GM04504 (cell line): ENCODE measurements around the gene CFAP46.
"Not testable (repeated sequence)": the region's sequence is repeated elsewhere in the genome, so short reads cannot be mapped to it uniquely, and the experiment has no call there.

Source experiments
- DNase-seq: peaks from one replicate; pipeline ENCODE4 v3.0.0-alpha.2; 2012; ENCODE audit warnings: low read depth

CFAP46 gene

DNA sequence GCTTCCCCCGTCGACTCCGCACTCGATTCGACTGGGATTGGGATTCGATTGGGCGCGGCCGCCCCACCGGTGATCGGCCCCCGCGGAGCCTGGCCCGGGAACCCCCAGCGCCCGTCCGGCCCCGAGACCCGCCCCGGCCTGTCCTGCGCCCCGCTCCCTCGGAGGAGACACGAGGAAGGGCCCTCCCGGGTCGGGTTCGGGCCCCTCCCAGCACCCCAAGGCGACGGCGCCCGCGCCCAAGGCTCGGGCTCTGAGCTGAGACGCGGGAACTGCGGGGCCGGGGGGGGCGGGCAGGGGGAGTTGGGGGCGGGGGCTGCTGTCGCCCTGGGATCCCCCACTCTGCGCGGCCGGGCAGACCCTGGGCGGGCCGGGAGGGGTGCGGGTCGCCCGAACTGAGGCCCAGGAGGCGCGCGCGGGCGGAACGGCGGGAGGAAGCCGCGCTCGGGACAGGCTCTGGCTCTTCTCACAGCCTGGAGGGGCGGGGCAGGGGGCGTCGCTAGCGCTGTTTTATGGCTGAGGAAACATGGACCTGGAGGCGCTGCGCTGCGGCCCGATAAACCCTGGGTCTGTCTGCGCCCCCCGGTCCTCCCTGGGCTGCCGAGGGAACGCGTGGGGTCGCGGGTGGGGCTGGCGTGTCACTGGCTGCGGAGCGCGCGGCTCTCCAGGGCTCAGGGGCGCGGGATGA is 154.7 kb downstream of the CFAP46 start:
- no peak for DNase-seq

DNA sequence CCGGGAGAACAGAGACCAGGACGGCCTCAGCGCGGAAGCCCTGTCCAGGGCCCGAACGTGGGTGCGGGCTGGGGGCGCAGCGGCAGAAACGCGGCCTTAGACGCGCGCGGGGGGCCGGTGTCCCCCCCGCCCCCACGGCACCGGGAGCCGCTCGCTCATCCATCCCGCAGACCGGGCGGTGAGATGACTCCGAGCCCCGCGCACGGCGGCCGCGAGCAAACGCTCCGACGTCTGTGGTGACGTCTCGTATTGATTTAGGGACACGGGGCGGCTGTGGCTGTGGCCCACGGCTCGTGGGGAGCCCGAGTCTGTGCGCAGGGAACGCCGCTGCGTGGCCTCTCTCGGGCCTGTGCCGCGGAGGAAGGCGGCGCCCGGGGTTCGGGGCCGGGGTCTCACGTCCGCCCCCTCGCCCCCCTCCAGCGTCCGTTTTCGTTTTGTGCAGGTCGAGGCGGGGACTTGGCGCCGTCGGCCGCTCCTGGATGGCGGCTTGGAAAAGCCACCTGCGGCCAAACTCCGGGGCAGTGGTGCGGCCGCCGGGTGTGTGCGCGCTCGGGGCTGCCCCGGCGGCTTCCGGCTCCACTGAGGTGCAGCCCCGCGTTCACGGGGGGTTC is 155.4 kb downstream of the CFAP46 start:
- DNase-seq: no peak

DNA sequence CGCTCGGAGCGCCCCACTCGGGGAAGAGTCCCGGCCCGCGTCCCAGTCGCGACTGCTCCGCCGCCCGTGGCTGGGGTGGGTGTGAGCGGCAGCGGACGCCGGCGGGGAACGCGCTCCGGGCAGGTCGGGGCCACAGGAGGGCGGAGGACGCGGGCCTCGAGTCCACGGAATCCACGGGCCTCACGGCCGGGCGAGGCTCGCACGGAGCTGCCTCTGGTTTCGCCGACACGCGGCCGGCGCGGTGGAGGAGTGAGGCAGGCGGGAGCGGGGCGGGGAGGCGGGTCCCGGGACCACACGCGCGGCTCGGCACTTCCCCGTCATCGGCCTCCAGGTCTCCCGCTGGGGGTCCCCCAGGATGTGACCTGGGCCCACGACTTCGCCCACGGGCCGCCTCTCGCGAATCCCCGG is 155.9 kb downstream of the CFAP46 start:
- DNase-seq: no peak

DNA sequence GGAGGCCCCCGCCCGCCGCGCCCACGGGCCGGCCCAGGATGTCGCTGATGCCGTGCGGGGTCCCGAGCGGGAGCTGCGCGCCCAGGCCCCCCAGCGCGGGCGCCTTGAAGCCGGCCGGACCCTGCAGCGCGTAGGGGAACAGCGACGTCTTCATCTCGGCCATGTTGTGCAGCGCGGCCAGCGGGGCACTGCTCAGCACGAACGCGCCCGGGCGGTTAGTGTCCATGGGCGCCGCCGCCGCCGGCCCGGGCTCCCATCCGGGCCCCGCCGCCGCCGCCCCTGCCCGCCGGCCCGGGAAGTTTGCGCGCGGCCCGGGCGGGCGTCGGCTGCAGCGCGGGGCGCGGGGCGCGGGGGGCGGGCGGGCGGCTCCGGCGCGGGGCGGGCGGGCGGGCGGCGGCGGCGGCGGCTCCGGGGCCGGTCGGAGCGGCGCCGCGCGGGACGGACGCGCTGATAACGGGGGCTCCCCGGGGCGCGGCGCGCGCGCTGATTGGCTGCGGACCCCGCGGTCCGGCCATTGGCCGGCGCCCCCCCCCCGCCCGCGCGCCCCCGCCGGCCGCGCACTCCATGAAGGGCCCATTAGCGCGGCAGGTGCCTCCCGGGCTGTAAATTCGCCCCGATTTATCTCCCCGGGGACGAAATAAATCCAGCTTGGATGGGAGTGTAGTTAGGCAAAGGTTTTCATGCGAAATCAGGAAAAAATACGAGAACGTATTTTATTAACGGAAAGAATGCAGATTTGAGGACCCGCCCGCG is 156.5 kb downstream of the CFAP46 start, which contains the start of gene NKX6-2:
TSS of gene NKX6-2 (minus strand) at position 425 of the 753 bp plus-strand sequence. CDS start at position 226, 199 bp downstream.
- DNase-seq: no peak

DNA sequence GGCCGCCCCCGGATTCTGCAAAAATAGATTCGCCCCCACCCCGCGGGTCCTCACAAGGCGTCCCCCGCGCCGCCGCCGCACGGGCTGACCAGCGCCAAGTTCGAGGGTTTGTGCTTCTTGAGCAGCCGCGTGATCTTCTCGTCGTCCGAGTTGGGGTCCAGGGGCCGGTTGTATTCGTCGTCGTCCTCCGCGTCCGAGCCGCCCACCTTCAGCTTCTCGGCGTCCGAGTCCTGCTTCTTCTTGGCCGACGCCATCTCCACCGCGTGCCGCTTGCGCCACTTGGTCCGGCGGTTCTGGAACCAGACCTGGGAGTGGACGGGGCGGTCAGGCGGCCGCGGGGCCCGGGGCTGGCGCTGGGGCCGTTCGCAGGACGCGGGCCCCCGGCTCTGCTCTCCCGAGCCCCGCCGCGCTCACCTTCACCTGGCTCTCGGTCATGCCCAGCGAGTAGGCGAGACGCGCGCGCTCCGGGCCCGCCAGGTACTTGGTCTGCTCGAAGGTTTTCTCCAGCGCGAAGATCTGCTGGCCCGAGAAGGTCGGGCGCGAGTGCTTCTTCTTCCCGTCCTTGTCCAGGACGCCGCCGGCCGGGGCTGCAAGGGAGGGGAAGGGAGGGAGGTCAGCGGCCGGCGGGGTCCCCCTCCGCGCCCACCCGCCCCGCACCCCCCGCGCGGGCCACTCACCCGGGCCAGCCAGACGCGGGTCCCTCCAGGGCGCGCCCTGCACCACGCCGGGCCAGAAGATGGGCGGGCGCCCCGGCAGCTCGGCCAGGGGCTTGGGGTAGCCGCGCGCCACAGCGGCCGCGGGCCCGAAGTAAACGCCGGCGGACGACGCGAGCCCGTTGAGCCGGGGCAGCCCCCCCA is 157.3 kb downstream of the CFAP46 start:
- no peak for DNase-seq

DNA sequence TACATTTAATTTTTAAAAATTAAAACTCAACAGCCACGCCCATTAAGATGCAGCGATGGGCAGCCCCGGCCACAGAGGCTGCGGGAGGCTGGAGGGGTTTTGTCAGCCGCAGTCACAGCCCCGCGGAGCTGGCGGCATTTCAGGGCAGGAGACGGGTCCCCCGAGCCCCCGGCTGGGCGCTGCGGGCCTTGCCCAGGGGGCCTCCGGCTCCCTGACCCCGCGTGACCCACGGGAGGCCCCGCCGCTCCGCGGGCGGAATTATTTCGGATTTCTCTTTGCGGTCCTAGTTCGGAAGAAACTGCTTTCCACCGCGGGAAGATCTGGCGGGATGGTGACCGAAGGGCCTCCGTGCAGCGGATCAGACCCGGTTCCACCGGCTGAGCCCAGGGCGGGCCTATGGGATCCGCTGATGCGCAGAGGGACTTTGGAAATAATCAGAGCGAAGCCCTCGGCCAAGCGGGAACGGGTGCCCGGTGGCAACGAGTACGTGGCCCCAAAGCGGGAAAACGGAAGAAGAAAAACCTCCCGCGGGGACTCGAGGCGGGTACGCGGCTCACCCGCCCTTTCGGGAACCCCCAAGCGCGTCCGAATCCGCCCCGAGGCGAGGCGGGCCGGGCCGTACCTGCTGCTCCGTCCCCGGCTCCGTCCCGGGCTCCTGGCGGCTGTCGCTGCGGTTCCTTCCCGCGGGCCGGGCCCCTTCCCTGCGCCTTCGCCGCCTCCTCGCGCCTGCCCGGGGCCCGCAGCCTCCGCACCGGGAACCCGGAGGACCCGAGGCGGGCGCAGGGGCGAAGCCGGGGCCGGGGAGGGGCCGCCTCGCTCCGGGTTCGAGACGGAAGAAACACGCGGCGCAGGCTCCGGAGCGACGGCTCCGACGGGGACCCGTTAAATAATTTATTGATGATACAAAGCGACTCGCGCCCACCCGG is 158.2 kb downstream of the CFAP46 start:
- DNase-seq: no peak

DNA sequence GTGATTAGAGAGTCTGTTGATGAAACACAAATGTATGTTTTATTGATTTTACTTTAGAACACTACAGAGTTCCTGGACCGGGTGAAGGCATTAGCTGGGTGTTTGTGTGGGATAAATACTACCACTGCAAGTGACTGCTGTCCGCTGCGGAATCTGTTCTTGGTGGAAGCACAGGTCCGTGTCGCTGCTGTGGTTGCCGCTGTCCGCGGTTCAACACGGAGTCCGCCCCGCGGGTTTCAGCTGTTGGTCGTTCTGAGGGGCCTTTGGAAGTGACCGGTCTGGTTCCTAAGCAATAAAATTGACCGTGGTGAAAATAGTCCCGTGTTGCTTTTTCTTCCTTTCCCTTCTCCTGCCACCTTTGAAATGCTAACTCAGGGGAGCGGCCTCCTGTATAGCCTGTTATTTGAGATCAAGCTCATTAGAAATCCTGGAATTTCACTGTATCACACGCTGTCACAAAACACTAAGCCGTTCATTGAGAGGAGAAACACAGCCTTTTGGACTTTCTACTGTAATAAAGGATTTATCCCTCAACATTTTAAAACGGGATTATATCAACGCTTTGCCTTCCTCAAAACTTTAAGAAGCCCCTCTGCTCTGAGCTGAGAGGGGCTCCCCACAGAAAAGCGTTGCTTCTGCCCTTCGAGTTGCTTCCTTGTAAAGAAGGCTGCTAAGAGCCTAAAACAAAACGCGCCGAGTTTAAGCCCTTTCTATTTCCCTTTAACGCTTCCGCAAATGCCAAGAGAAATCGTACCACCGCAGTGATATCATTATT is 159.0 kb downstream of the CFAP46 start:
- DNase-seq: no peak

DNA sequence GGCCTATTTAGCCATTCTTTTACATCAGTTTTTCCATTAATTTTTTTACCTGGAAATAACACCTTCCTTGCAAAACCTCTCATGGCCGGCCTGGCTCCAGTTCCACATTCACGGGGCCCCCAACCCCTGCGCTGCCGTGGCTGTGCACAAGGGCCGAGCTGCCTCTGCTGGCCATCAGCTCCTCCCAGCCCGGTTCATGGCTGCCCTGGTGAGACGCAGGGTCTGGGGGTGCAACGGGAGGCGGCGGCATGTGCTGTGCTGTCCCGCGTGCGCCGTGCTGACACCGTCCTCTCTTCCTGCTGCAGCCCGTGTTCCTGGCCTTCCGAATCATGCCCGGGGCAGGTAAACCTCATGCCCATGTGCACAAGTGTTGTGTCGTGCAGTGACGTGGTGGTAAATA is 160.8 kb downstream of the CFAP46 start:
- DNase-seq: no peak

DNA sequence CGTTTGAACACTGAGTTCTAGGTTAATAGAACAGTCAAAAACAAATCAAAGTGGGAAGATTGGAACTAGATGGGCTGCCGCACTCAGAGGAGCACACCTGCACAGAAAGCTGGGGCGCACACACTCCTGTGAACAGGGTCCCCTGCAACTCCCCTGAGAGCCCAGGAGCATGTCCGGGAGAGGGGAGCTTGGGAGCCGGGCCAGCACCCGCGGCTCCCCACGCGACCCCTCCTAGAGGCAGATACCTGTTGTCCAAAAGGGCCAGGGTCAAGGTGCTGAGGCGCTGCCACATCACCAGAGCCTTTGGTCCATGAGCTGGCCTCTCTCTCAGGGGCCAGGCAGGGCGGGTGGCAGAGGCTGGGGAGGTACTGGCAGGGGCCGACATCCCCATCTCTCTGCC is 162.0 kb downstream of the CFAP46 start:
- no peak for DNase-seq

DNA sequence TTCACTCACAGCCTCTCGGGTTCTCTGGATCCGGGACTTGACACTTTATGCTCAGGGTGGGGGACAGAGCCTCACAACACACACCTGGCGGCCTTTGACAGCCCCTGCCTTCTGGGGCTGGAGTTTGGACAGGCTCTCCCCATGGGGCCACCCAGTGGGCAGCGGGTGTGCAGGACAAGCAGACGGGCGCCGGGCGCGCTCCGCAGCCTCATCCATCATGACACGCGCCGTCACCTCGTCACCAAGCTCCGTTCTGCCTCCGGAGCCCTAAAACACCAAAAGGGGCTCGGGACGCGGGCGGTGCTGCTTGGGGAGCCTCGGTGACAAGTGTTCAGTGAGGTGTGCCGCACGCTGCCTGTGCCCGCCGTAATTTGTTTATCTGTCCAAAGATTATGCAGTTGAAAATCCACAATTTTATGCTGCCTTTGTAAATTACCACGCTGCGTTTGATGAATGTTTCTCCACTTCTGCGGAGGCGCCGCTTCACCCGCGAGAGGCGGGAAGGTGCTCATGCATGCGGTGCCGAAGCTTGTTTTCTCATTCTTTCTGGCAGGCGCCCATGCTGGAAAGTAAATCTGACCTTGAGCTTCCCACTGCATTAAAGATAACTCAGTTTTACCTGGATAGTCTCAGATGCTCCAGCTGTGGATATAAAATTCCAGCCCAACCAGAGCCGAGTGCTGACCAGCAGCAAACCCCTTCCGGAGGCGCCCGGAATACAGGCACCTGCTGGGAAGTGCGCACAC is 162.6 kb downstream of the CFAP46 start:
- DNase-seq: no peak

DNA sequence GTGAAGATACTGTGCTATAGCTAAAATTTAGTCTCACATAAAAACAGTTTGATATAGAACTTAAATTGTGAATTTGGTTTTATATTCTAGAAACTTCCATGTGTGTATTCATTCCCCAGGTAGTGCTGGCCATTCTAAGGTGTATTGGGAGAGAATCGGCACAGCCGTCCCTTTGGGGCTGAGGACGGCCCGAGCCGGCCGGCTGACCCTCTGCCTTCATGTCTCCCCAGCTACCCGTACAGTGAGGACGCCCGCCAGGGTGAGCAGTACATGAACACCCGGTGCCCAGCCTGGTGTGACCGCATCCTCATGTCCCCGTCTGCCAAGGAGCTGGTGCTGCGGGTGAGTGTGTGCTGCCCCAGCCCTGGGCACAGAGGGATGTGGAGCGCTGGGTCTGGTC is 164.9 kb downstream of the CFAP46 start:
- no peak for DNase-seq

DNA sequence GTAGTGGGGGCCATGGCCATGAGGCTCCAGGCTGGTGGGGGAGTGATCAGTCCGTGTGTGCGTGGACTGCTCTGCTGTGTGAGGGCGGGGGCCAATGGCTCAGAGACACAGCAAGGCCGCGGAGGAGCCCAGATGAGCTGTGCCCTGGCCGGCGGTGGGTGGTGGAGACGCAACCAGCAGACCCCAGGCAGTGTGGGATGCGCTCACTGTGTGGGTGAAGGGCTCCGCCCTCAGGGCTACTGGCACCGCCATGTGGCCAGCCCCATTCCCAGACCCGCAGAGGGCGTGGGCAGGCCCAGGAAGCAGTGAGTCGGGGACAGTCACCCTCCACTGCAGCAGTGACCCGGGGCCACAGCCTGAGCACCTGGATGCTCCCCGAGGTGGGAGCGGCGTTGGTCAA is 165.5 kb downstream of the CFAP46 start:
- DNase-seq: no peak

DNA sequence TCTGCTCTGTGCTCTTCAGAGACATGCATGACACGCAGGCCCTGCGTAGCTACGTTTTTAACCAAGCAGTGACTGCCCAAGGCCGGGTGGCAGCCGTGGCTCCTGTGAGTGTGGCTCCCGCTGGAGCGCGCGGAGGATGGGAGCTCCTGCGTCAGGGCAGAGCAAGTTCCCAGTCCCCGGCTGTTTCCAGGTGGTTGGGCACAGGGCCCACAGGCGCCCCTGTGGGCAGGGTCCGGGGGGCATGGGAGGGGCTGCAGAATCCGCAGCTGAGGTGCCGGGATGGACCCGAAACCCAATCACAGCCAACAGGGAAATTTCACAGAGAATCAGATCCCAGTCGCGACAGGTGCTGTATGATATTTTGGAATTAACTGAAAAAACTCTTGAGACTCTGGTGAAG is 166.2 kb downstream of the CFAP46 start:
- no peak for DNase-seq

DNA sequence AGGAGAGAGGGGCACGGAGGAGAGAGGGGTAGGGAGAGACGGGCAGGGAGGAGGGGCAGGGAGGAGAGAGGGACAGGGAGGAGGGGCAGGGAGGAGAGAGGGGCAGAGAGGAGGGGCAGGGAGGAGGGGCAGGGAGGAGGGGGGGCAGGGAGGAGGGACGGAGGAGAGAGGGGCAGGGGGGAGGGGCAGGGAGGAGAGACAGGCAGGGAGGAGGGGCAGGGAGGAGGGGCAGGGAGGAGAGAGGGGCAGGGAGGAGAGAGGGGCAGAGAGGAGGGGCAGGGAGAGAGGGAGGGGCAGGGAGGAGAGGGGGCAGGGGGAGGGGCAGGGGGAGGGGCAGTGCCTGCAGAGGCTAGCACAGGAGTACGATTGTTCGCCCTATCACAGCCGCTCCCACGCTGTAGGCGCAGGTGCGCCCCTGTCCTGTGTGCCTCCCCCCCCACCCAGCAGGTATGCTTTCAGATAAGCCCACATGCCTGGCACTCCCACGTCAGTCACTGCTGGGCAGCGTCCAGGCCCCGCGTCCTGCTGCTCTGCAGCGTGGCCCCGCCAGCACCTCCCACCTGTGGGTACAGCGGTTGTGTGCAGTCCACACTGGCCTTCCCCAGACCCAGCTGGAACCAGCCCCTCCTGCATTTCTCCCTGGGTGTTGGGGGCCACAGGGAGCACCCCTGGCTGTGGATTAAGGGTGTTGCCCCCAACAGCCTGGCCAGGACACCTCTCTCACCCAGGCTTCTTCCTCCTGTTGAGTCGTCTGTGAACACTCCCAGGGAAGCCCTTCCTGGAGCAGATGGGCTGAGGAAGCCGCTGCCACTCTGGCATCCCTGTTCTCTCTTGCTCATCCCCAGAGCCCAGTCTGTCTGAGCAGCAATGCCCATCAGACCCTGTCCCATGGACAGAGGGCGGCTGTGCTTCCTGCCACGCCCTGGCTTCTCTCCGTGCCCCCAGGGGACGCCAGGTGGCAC is 167.2 kb downstream of the CFAP46 start:
- no peak for DNase-seq

DNA sequence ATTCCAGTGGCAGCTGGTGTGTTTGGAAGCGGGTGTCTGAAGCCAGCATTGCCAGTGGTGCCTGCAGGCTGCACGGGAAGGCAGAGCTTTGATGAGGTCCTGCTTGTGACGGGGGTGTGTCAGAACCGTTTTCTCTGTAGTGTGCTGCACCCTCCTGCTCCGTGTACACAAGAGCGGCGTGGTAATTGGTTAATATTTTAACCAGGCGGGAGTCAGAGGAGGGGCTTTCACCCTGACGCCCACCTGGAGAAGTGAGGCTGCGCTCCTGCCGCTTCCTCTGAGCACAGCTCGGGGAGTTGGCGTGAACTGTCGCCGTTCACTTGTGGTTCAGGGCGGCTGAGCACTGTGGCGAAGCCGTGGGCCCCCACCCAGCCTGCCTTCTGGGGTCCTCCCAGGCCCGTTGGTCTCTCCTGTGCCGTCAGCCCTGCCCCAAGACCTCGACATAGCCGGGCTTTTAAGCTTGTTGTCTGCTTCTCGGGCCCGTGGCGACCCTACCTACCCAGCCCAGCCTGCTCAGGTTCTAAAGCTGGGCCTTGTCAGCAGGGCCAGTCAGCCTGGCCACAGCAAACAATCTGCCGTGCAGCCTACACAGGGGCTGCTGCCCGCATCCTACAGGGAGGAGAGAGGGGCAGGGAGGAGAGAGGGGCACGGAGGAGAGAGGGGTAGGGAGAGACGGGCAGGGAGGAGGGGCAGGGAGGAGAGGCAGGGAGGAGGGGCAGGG is 168.0 kb downstream of the CFAP46 start:
- DNase-seq: no peak

DNA sequence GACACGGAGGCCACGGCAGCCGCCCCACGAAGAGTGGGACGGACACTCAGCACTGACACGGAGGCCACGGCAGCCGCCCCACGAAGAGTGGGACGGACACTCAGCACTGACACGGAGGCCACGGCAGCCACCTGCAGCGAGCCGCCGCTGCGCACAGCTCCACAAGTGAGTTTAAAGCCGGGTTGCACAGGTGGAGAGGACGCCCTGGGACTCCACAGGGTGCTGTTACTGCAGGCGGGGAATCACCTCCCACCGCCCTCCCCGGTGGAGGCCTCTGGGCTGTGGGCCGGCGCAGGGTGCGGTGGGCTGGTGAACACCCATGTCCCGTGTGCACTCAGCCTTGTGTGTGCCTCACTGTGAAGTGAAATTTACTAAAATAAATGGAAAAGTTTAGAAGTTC is 169.6 kb downstream of the CFAP46 start:
- not testable (repeated sequence) for DNase-seq
